Measurements from ENCODE around the gene ARHGEF16. TPM values are rescaled to one million over a fixed set of nuclear protein-coding genes. Genes with fewer than 3 reads are reported as not detected.

The ARHGEF16 gene
- total RNA-seq, 2 donors from 2014 or later: 47.7 to 64.7 TPM

DNA sequence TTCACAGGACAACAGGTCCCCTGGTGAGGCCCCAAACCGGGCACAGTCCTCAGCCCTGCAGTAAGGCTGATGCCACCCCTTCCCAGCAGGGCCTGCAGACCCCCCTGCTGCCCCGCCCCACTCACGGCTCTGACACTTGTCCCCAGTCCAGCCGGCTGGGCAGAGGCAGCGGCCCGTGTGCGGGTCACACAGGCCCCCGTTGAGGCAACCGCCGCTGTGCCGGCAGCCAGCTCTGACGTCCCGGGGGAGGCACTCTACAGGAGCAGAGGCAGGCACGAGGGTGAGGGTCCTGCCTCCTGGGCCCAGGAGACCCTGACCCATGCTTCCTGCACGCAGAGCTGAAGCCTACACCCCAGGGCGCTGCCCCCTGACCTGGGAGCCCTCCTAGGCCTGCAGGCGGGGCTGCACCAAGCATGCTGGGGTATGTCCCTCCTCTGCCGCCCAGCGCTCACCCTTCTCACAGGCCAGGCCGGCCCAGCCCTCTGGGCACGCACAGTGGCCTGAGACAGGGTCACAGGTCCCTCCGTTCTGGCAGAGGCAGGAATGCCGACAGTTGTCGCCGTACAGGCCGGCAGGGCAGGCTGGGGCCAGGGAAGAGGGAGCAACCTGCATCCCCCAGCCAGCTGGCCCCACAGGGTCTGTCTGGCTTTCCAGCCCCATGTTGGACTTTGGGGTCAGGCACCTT is 43.9 kb downstream of the ARHGEF16 start:
- WGBS, 2 experiments (ENCODE audit: insufficient coverage in 1 of 2, insufficient read length in 1 of 2): 90 to 92% methylated on average over 15 to 26 of the region's 26 CpGs
- no peak overlapping the region for H3K27ac Mint-ChIP-seq

DNA sequence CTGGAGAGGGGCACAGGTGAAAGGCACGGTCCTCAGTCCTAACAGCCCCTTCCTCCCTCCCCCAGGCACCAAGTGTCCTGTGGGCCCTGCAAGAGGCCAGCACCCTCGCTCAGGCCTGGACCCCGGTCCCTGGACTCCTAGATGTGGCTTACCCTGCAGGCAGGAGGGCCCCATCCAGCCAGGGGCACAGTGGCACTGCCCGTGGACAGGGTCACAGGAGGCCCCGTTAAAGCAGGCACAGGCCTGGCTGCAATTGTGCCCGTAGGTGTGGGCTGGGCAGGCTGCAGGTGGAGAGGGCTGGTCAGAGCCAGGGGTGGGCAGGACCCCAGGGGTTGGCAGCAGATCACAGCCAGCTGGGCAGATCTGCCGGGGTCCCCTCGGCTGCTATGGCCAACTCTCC is 44.5 kb downstream of the ARHGEF16 start:
- 89 to 94% methylated on average over 5 to 8 of the region's 8 CpGs for WGBS, 2 experiments (ENCODE audit: insufficient coverage in 1 of 2, insufficient read length in 1 of 2)
- H3K27me3 ChIP-seq (ENCODE audit: control insufficient read depth, insufficient read depth, low read length, poor library complexity, severe bottlenecking): no peaks in the 10 kb centered on the region
- H3K9ac ChIP-seq (ENCODE audit: extremely low read depth, low read length, poor library complexity, severe bottlenecking): no peak overlapping the region
- no peaks in the 10 kb centered on the region for H3K36me3 Mint-ChIP-seq (ENCODE audit: low read depth)
- H3K27ac ChIP-seq (ENCODE audit: low read depth, low read length): no peak overlapping the region
- H3K9me3 Mint-ChIP-seq: no peaks in the 10 kb centered on the region
- H3K36me3 ChIP-seq (ENCODE audit: control insufficient read depth, insufficient read depth, low read length): no peaks in the 10 kb centered on the region
- no peak for DNase-seq
- TF ChIP-seq, protein P1, sequence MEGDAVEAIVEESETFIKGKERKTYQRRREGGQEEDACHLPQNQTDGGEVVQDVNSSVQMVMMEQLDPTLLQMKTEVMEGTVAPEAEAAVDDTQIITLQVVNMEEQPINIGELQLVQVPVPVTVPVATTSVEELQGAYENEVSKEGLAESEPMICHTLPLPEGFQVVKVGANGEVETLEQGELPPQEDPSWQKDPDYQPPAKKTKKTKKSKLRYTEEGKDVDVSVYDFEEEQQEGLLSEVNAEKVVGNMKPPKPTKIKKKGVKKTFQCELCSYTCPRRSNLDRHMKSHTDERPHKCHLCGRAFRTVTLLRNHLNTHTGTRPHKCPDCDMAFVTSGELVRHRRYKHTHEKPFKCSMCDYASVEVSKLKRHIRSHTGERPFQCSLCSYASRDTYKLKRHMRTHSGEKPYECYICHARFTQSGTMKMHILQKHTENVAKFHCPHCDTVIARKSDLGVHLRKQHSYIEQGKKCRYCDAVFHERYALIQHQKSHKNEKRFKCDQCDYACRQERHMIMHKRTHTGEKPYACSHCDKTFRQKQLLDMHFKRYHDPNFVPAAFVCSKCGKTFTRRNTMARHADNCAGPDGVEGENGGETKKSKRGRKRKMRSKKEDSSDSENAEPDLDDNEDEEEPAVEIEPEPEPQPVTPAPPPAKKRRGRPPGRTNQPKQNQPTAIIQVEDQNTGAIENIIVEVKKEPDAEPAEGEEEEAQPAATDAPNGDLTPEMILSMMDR (conservative IDR thresholded peaks at IDR 0.05): no peak
- no peaks in the 10 kb centered on the region for H3K27me3 Mint-ChIP-seq (ENCODE audit: insufficient read depth)
- H3K4me3 Mint-ChIP-seq: no peak overlapping the region
- no peak overlapping the region for H3K27ac Mint-ChIP-seq
- no peaks in the 10 kb centered on the region for H3K4me1 Mint-ChIP-seq
- H3K9me3 ChIP-seq (ENCODE audit: control insufficient read depth, low read length): no peaks in the 10 kb centered on the region
- no peaks in the 10 kb centered on the region for H3K4me1 ChIP-seq (ENCODE audit: control insufficient read depth, insufficient read depth, low read length)
- H3K4me3 ChIP-seq (ENCODE audit: low read length): no peak overlapping the region

More for the DNA sequence above, 43.9 kb downstream of the ARHGEF16 start:
- Mint-ChIP-seq H3K4me1 (no peaks in the 10 kb centered on the region), H3K27me3 (ENCODE audit: insufficient read depth) (no peaks in the 10 kb centered on the region), H3K4me3 (no peak overlapping the region), H3K9me3 (no peaks in the 10 kb centered on the region), H3K36me3 (ENCODE audit: low read depth) (no peaks in the 10 kb centered on the region)
- H3K4me1 ChIP-seq (ENCODE audit: control insufficient read depth, insufficient read depth, low read length): no peaks in the 10 kb centered on the region
- DNase-seq: no peak
- H3K9me3 ChIP-seq (ENCODE audit: control insufficient read depth, low read length): no peaks in the 10 kb centered on the region
- no peaks in the 10 kb centered on the region for H3K27me3 ChIP-seq (ENCODE audit: control insufficient read depth, insufficient read depth, low read length, poor library complexity, severe bottlenecking)
- no peaks in the 10 kb centered on the region for H3K36me3 ChIP-seq (ENCODE audit: control insufficient read depth, insufficient read depth, low read length)
- H3K9ac ChIP-seq (ENCODE audit: extremely low read depth, low read length, poor library complexity, severe bottlenecking): no peak overlapping the region
- H3K4me3 ChIP-seq (ENCODE audit: low read length): no peak overlapping the region
- H3K27ac ChIP-seq (ENCODE audit: low read depth, low read length): no peak overlapping the region
- TF ChIP-seq, protein P1 (conservative IDR thresholded peaks at IDR 0.05): no peak

- Histone ChIP-seq H3K27me3 (ENCODE audit: control insufficient read depth, insufficient read depth, low read length, poor library complexity, severe bottlenecking) (no peaks in the 10 kb centered on the region), H3K9me3 (ENCODE audit: control insufficient read depth, low read length) (no peaks in the 10 kb centered on the region), H3K36me3 (ENCODE audit: control insufficient read depth, insufficient read depth, low read length) (no peaks in the 10 kb centered on the region), H3K4me3 (ENCODE audit: low read length) (no peak overlapping the region), H3K4me1 (ENCODE audit: control insufficient read depth, insufficient read depth, low read length) (no peaks in the 10 kb centered on the region), H3K9ac (ENCODE audit: extremely low read depth, low read length, poor library complexity, severe bottlenecking) (no peak overlapping the region), H3K27ac (ENCODE audit: low read depth, low read length) (no peak overlapping the region)
- H3K9me3 Mint-ChIP-seq: no peaks in the 10 kb centered on the region
- H3K27ac Mint-ChIP-seq: no peak overlapping the region
- 88 to 95% methylated on average over 13 to 22 of the region's 22 CpGs for WGBS, 2 experiments (ENCODE audit: insufficient coverage in 1 of 2, insufficient read length in 1 of 2)
- H3K4me1 Mint-ChIP-seq: no peaks in the 10 kb centered on the region
- no peaks in the 10 kb centered on the region for H3K27me3 Mint-ChIP-seq (ENCODE audit: insufficient read depth)
- no peak for DNase-seq
- H3K4me3 Mint-ChIP-seq: no peak overlapping the region
- TF ChIP-seq, protein P1 (conservative IDR thresholded peaks at IDR 0.05): no peak
- no peaks in the 10 kb centered on the region for H3K36me3 Mint-ChIP-seq (ENCODE audit: low read depth)
Measured at GRCh38 chr1:3499611-3500010, 45.1 kb downstream of the ARHGEF16 start.

Data from endodermal cell (in vitro differentiated cells).